ENCODE measurements around the gene KDM4B. TPM values are rescaled to one million over a fixed set of nuclear protein-coding genes. Genes with fewer than 3 reads are reported as not detected.

Gene KDM4B
- polyA plus RNA-seq, 1 experiment, result 7.7 TPM

DNA sequence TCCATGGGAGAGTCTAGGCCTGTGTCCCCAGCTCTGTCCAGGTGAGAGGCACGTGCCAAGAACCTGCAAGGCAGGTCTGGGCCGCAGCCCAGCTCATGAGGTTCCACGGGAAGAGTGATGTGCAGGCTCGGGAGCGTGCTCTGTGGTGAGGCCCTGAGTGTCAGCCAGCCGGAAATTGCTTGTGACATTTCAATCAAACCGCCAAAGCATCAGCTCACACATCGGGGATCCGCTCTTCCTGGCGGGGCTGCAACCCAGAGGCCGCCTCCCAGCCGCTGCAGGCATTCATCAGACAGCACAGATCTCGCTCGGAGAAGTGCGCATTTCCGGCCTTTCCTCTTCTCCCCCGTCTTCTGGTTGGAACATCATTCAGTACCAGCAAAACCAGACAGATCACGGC is 109.3 kb downstream of the KDM4B start:
- TF ChIP-seq, protein P1, sequence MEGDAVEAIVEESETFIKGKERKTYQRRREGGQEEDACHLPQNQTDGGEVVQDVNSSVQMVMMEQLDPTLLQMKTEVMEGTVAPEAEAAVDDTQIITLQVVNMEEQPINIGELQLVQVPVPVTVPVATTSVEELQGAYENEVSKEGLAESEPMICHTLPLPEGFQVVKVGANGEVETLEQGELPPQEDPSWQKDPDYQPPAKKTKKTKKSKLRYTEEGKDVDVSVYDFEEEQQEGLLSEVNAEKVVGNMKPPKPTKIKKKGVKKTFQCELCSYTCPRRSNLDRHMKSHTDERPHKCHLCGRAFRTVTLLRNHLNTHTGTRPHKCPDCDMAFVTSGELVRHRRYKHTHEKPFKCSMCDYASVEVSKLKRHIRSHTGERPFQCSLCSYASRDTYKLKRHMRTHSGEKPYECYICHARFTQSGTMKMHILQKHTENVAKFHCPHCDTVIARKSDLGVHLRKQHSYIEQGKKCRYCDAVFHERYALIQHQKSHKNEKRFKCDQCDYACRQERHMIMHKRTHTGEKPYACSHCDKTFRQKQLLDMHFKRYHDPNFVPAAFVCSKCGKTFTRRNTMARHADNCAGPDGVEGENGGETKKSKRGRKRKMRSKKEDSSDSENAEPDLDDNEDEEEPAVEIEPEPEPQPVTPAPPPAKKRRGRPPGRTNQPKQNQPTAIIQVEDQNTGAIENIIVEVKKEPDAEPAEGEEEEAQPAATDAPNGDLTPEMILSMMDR (IDR thresholded peaks at IDR 0.05; ENCODE audit: low read depth, low read length), result no peak
- ChIA-PET POLR2A (no interaction called here), CTCF (no interaction called here)
- Histone ChIP-seq H3K4me3 (ENCODE audit: low read depth, low read length) (no peak overlapping the region), H3K9me3 (ENCODE audit: control insufficient read depth, insufficient read depth, low read length) (no peaks in the 10 kb centered on the region; the same call in 1 of the 2 replicates), H3K27ac (ENCODE audit: low read depth, low read length) (no peak overlapping the region), H3K27me3 (ENCODE audit: control insufficient read depth, insufficient read depth, low read length) (no peaks in the 10 kb centered on the region)
- DNase-seq (ENCODE audit: low read depth, low spot score), result no peak

DNA sequence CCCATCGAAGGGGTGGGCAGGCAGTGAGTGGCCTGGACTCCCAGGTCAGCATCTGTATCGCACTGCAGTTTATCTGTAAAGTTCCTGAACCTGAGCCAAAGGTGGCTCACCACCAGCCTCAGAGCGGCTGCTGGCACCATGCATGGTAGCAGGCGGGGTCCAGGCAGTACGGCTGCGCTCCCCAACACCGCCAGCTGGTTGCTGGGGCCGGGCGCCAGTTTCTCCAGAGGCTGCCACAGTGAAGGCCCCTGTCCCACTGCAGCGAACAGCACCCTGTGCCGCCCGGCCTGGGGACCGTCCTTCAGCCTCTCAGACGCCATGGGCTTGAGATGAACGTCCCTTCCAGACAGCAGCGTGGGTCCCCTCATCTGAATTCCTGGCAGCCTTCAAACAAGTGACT is 109.8 kb downstream of the KDM4B start:
- ChIA-PET CTCF (no interaction called here), POLR2A (no interaction called here)
- Histone ChIP-seq H3K4me3 (ENCODE audit: low read depth, low read length) (no peak overlapping the region), H3K27me3 (ENCODE audit: control insufficient read depth, insufficient read depth, low read length) (no peaks in the 10 kb centered on the region), H3K9me3 (ENCODE audit: control insufficient read depth, insufficient read depth, low read length) (no peaks in the 10 kb centered on the region; the same call in 1 of the 2 replicates), H3K27ac (ENCODE audit: low read depth, low read length) (no peak overlapping the region)
- no peak for DNase-seq (ENCODE audit: low read depth, low spot score)
- TF ChIP-seq, protein P1 (IDR thresholded peaks at IDR 0.05; ENCODE audit: low read depth, low read length), result no peak

GRCh38 chr19:5079071-5079774 is 110.3 kb downstream of the KDM4B start:
- ChIA-PET CTCF (no interaction called here), POLR2A (no interaction called here)
- Histone ChIP-seq H3K27me3 (ENCODE audit: control insufficient read depth, insufficient read depth, low read length) (no peaks in the 10 kb centered on the region), H3K9me3 (ENCODE audit: control insufficient read depth, insufficient read depth, low read length) (no peaks in the 10 kb centered on the region; the same call in 1 of the 2 replicates), H3K4me3 (ENCODE audit: low read depth, low read length) (no peak overlapping the region), H3K27ac (ENCODE audit: low read depth, low read length) (no peak overlapping the region)
- TF ChIP-seq, protein P1 (IDR thresholded peaks at IDR 0.05; ENCODE audit: low read depth, low read length), result no peak
- DNase-seq (ENCODE audit: low read depth, low spot score), result no peak

DNA sequence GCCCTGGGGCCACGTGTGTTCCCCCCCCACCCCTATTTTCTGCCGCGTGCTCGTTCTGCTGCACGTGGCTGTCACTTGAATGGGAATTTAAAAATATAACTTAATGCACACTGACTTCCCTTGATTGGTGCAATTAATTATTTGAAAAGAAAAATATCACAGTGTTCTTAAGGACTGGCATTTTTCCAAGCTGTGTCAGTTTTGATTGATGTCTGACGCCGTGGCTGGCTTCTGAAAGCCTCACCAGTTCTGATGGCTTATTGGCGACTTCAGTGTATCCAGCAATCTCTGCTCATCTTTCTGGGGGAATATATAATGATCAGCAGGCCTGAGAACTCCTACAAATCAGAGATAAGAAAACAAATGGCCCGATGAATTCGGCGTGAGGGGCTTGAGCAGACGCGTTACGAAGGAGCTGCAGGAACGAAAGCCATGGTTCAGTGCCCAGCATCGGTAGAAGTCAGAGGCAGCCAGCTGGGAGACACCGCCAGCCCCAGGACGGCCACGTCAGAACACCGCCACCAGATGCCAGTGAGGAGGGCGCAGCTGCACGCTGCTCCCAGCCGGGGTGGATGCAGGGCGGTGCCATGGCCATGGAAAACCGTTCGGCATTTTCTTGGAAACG is 111.2 kb downstream of the KDM4B start:
- Histone ChIP-seq H3K4me3 (ENCODE audit: low read depth, low read length) (no peak overlapping the region), H3K9me3 (ENCODE audit: control insufficient read depth, insufficient read depth, low read length) (no peaks in the 10 kb centered on the region), H3K27me3 (ENCODE audit: control insufficient read depth, insufficient read depth, low read length) (no peaks in the 10 kb centered on the region), H3K27ac (ENCODE audit: low read depth, low read length) (no peak overlapping the region)
- TF ChIP-seq, protein P1 (IDR thresholded peaks at IDR 0.05; ENCODE audit: low read depth, low read length), result no peak
- ChIA-PET POLR2A (no interaction called here), CTCF (no interaction called here)
- no peak for DNase-seq (ENCODE audit: low read depth, low spot score)

- TF ChIP-seq, protein P1 (IDR thresholded peaks at IDR 0.05; ENCODE audit: low read depth, low read length), result no peak
- ChIA-PET CTCF (no interaction called here), POLR2A (no interaction called here)
- DNase-seq (ENCODE audit: low read depth, low spot score), result no peak
- Histone ChIP-seq H3K27me3 (ENCODE audit: control insufficient read depth, insufficient read depth, low read length) (no peaks in the 10 kb centered on the region), H3K9me3 (ENCODE audit: control insufficient read depth, insufficient read depth, low read length) (no peaks in the 10 kb centered on the region), H3K27ac (ENCODE audit: low read depth, low read length) (no peak overlapping the region), H3K4me3 (ENCODE audit: low read depth, low read length) (no peak overlapping the region)
Measured at GRCh38 chr19:5080809-5081208, 111.9 kb downstream of the KDM4B start.

All from AG04450 (cell line).